RWPE2 (cell line): ENCODE results near the gene RALA.

ENCODE experiments used
- ATAC-seq: fragments of 200-7000 bp; cut with Tn5 transposase; 3 replicates; pipeline ENCODE4 v1.9.1; 2021; ENCODE audit warnings: low read depth
- DNase-seq: peaks from one replicate; pipeline ENCODE4 v3.0.0-alpha.2; 2020; ENCODE audit warnings: low spot score
- H3K27ac ChIP-seq: fragments of 450-650 bp; 2 replicates; pipeline ENCODE4 v1.5.1; 2017; ENCODE audit warnings: mild to moderate bottlenecking; ENCODE audit not compliant: poor library complexity, severe bottlenecking
- H3K27me3 ChIP-seq: fragments of 250-450 bp; sonication (Bioruptor Pico); 2 replicates; pipeline ENCODE4 v1.5.1; 2021; ENCODE audit warnings: mild to moderate bottlenecking, moderate library complexity; ENCODE audit not compliant: insufficient read depth, poor library complexity, severe bottlenecking
- H3K36me3 ChIP-seq: fragments of 250-450 bp; sonication (Bioruptor Pico); 2 replicates; pipeline ENCODE4 v1.5.1; 2020; ENCODE audit warnings: low read depth, mild to moderate bottlenecking, moderate library complexity
- H3K4me1 ChIP-seq: fragments of 250-450 bp; sonication (Bioruptor Pico); 2 replicates; pipeline ENCODE4 v1.5.1; 2021; ENCODE audit warnings: mild to moderate bottlenecking, moderate library complexity; ENCODE audit not compliant: insufficient read depth, poor library complexity, severe bottlenecking
- H3K4me3 ChIP-seq: fragments of 250-450 bp; sonication (Bioruptor Pico); 2 replicates; pipeline ENCODE4 v1.5.1; 2021; ENCODE audit warnings: mild to moderate bottlenecking, moderate library complexity; ENCODE audit not compliant: severe bottlenecking
- H3K9me3 ChIP-seq: fragments of 250-450 bp; sonication (Bioruptor Pico); 2 replicates; pipeline ENCODE4 v1.5.1; 2021; ENCODE audit warnings: mild to moderate bottlenecking, moderate library complexity; ENCODE audit not compliant: severe bottlenecking
- TF ChIP-seq, protein P1 (sequence below): fragments of 450-650 bp; IDR thresholded peaks from one replicate; pipeline ENCODE4 v1.5.1; 2017; ENCODE audit warnings: mild to moderate bottlenecking, moderate library complexity; ENCODE audit not compliant: poor library complexity, severe bottlenecking

RALA gene

GRCh38 chr7:39670052-39670451, 46.7 kb downstream of the RALA start:
- DNase-seq = no peak

GRCh38 chr7:39670934-39671333, 47.6 kb downstream of the RALA start:
- Histone ChIP-seq H3K9me3 (no peaks in the 10 kb centered on the region), H3K27me3 (no peaks in the 10 kb centered on the region), H3K27ac (no peak overlapping the region), H3K4me3 (no peak overlapping the region), H3K4me1 (peaks cover 12% of the 10 kb centered on the region), H3K36me3 (peaks cover 13% of the 10 kb centered on the region)
- TF ChIP-seq, protein P1, sequence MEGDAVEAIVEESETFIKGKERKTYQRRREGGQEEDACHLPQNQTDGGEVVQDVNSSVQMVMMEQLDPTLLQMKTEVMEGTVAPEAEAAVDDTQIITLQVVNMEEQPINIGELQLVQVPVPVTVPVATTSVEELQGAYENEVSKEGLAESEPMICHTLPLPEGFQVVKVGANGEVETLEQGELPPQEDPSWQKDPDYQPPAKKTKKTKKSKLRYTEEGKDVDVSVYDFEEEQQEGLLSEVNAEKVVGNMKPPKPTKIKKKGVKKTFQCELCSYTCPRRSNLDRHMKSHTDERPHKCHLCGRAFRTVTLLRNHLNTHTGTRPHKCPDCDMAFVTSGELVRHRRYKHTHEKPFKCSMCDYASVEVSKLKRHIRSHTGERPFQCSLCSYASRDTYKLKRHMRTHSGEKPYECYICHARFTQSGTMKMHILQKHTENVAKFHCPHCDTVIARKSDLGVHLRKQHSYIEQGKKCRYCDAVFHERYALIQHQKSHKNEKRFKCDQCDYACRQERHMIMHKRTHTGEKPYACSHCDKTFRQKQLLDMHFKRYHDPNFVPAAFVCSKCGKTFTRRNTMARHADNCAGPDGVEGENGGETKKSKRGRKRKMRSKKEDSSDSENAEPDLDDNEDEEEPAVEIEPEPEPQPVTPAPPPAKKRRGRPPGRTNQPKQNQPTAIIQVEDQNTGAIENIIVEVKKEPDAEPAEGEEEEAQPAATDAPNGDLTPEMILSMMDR = no peak
- DNase-seq = no peak
- no peak for ATAC-seq

More at GRCh38 chr7:39670052-39670451, 46.7 kb downstream of the RALA start:
- no peaks in the 10 kb centered on the region for H3K27me3 ChIP-seq
- peaks cover 12% of the 10 kb centered on the region for H3K4me1 ChIP-seq
- TF ChIP-seq, protein P1 = no peak
- no peak for ATAC-seq
- H3K36me3 ChIP-seq = peaks cover 15% of the 10 kb centered on the region
- H3K9me3 ChIP-seq = no peaks in the 10 kb centered on the region
- H3K27ac ChIP-seq = no peak overlapping the region
- H3K4me3 ChIP-seq = no peak overlapping the region

DNA sequence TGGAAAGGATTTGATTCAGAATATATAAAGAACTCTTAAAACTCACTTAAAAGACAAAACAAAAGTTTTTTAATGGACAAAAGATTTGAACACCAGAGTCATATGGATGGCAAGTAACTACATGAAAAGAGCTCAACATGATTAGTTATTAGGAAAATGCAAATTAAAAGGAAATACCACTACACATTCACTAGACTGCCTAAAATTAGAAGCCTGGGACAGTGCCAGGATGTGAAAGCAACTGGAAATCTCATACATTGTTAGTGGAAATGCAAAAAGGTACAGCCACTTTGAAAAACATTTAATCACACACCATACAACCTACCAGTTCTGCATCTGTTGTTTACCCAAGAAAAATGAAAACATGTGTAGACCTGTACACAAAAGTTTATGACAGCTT, 48.8 kb downstream of the RALA start:
- Histone ChIP-seq H3K4me1 (peaks cover 12% of the 10 kb centered on the region), H3K4me3 (no peak overlapping the region), H3K9me3 (no peaks in the 10 kb centered on the region), H3K27ac (no peak overlapping the region), H3K36me3 (peaks cover 17% of the 10 kb centered on the region), H3K27me3 (no peaks in the 10 kb centered on the region)
- DNase-seq (no peak), ATAC-seq (no peak)
- TF ChIP-seq, protein P1 = no peak

DNA sequence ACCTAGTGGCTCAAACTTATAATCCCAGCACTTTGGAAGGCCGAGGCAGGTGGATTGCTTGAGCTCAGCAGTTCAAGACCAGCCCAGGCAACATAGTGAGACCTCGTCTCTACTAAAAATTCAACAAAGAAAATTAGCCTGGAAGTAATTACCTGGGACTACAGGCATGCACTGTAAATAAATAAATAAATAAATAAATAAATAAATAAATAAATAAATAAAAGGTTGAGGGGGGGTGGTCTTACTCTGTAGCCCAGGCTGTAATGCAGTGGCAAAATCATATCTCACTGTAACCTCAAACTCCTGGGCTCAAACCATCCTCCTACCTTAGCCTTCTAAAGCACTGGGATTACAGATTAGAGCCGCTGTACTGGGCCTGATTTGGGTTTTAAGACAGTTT, 50.5 kb downstream of the RALA start:
- H3K27me3 ChIP-seq = no peaks in the 10 kb centered on the region
- H3K4me1 ChIP-seq = peaks cover 12% of the 10 kb centered on the region
- no peak overlapping the region for H3K4me3 ChIP-seq
- no peak overlapping the region for H3K27ac ChIP-seq
- DNase-seq (no peak), ATAC-seq (no peak)
- H3K36me3 ChIP-seq = peaks cover 10% of the 10 kb centered on the region
- H3K9me3 ChIP-seq = no peaks in the 10 kb centered on the region
- TF ChIP-seq, protein P1 = no peak

- Histone ChIP-seq H3K4me3 (no peak overlapping the region), H3K9me3 (no peaks in the 10 kb centered on the region), H3K36me3 (peaks cover 10% of the 10 kb centered on the region), H3K4me1 (peaks cover 12% of the 10 kb centered on the region), H3K27ac (no peak overlapping the region), H3K27me3 (no peaks in the 10 kb centered on the region)
- TF ChIP-seq, protein P1 = no peak
- ATAC-seq = no peak
- no peak for DNase-seq
These were observed 51.0 kb downstream of the RALA start for GRCh38 chr7:39674406-39674805.
